ENCODE measurements around the gene SDK1.
"Not testable (repeated sequence)": the region's sequence is repeated elsewhere in the genome, so short reads cannot be mapped to it uniquely, and the experiment has no call there.

SDK1 gene

DNA sequence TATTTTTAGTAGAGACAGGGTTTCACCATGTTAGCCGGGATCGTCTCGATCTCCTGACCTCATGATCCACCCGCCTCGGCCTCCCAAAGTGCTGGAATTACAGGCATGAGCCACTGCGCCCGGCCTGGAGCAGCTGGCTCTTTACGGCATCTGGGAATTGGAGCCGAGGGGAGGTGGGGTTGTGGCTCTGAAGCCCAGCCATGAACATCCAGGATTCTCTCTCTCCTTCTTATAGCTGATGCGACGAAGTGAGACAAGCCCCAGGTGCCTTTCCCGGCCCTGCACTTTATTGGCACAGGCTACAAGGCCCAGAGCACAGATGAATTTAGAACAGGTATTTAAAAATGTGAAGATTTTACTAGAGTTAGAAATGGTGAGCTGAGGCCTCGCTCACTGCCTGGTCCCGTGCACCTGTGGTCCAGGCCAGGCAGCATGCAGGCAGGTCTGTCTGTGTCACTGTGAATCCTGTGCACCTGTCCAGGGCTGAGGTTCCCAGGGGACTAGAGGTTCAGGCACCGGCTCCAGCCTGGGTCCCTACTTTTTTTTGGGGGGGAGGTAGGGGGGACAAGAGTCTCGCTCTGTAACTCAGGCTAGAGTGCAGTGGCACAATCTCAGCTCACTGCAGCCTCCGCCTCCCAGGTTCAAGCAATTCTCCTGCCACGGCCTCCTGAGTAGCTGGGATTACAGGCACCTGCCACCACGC, 1001.3 kb downstream of the SDK1 start:
- CTCF ChIA-PET, result no interaction called here
- TF ChIP-seq, protein P1, sequence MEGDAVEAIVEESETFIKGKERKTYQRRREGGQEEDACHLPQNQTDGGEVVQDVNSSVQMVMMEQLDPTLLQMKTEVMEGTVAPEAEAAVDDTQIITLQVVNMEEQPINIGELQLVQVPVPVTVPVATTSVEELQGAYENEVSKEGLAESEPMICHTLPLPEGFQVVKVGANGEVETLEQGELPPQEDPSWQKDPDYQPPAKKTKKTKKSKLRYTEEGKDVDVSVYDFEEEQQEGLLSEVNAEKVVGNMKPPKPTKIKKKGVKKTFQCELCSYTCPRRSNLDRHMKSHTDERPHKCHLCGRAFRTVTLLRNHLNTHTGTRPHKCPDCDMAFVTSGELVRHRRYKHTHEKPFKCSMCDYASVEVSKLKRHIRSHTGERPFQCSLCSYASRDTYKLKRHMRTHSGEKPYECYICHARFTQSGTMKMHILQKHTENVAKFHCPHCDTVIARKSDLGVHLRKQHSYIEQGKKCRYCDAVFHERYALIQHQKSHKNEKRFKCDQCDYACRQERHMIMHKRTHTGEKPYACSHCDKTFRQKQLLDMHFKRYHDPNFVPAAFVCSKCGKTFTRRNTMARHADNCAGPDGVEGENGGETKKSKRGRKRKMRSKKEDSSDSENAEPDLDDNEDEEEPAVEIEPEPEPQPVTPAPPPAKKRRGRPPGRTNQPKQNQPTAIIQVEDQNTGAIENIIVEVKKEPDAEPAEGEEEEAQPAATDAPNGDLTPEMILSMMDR (conservative IDR thresholded peaks at IDR 0.05; ENCODE audit: low read depth), result no peak
- POLR2A ChIA-PET (ENCODE audit: low non-redundant PET), result no interaction called here
- no peak for DNase-seq (ENCODE audit: low spot score)
- H3K27ac ChIP-seq, result no peak overlapping the region

DNA sequence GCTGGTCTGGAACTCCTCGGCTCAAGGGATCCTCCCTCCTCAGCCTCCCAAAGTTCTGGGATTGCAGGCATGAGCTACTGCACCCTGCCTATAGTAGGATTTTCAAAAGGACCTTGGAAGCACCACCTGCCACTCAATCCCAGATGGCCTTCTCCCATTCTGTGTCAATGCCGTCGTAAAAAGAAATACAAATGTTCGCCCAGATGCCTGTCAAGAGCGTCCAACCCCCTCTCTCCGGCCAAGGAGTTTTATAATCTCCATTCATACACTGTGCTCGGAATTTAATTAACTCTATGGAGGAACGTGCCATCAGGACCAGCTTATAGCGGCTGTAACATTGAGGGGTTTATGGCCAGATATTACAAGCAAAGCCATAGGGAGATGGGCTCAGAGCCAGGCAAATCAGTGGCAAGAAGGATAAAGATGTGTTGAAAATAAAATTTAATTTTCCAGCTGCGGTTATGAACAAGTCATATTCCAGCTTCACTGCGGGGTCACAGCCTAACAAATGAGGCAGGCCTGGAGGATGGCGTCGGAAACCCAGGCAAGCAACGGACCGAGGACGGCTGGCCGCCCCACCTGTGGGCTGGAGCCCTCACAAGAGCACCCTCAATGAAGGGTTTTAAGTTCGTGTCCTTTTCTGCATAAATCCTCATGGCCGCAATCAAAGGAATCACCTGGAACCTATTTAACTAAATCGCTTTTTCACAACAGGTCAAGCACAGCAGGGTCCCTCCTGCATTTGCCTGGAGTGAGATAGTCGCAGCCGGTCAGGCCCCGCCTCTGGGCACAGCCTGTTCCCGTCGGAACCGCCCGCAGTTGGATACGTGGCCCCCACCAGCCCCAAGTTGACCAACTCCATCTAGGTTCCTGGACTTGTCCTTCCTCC, 1006.5 kb downstream of the SDK1 start:
- CTCF ChIA-PET, result interaction anchor here (0.6 kb wide), 1 partner anchor 165 kb away, joined by 3 read pairs; no protein-coding TSS in a partner anchor
- H3K27ac ChIP-seq, result no peak overlapping the region
- TF ChIP-seq, protein P1 (conservative IDR thresholded peaks at IDR 0.05; ENCODE audit: low read depth), result no peak
- DNase-seq (ENCODE audit: low spot score), result no peak
- POLR2A ChIA-PET (ENCODE audit: low non-redundant PET), result no interaction called here

DNA sequence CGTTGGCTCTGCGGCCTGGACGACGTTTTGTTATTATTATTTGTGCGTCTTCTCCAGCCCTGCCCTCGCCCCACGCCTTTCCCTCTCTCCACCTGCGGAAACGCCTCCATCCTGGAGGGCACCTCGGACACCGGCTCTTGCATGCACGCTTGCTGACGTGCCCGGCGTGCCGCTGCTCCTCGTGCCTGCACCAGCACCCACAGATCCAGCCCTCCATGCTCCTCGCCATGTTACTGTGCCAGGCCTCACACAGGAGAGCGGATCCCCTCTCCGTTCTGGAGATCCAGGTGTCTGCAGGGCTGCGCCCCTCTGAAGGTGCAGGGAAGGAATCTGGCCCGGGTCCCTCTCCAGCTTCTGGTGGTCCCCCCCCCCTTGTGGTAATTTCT, 1007.1 kb downstream of the SDK1 start:
- no peak for DNase-seq (ENCODE audit: low spot score)
- no peak overlapping the region for H3K27ac ChIP-seq
- TF ChIP-seq, protein P1 (conservative IDR thresholded peaks at IDR 0.05; ENCODE audit: low read depth), result no peak
- ChIA-PET POLR2A (ENCODE audit: low non-redundant PET) (no interaction called here), CTCF (no interaction called here)

DNA sequence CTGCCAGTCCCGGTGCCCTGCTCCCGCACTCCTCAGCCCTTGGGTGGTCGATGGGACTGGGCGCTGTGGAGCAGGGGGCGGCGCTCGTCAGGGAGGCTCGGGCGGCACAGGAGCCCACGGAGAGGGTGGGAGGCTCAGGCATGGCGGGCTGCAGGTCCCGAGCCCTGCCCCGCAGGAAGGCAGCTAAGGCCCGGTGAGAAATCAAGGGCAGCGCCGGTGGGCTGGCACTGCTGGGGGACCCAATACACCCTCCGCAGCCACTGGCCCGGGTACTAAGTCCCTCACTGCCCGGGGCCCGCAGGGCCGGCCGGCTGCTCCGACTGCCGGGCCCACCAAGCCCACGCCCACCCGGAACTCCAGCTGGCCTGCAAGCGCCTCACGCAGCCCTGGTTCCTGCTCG, 1012.9 kb downstream of the SDK1 start:
- H3K27ac ChIP-seq; DNase-seq (ENCODE audit: low spot score); CTCF ChIA-PET; POLR2A ChIA-PET (ENCODE audit: low non-redundant PET): not testable (repeated sequence)

DNA sequence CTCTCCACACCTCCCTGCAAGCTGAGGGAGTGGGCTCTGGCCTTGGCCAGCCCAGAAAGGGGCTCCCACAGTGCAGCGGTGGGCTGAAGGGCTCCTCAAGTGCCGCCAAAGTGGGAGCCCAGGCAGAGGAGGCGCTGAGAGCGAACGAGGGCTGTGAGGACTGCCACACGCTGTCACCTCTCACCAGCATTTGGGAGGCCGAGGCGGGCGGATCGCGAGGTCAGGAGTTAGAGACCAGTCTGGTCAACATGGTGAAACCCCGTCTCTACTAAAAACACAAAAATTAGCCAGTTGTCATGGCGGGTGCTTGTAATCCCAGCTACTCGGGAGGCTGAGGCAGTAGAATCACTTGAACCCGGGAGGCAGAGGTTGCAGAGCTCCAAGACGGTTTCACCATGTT, 1013.3 kb downstream of the SDK1 start:
- H3K27ac ChIP-seq; CTCF ChIA-PET; DNase-seq (ENCODE audit: low spot score); POLR2A ChIA-PET (ENCODE audit: low non-redundant PET): not testable (repeated sequence)
